Measurements from ENCODE around the gene TNS3. TPM values are rescaled to one million over a fixed set of nuclear protein-coding genes. Genes with fewer than 3 reads are reported as not detected.

Gene TNS3
- total and polyA plus RNA-seq, 9 of the 15 experiments (the other 6 are each of a cell fraction or from before 2014, with no cell fraction given), result 0.20 TPM; not detected in 8

GRCh38 chr7:47254081-47254977, 327.6 kb downstream of the TNS3 start (continued):
- TF ChIP-seq ZBTB11 (CRISPR knock-in tag; IDR thresholded peaks at IDR 0.05), result no peak
- no peak for TF ChIP-seq MAFK (IDR thresholded peaks at IDR 0.05; ENCODE audit: low read length)
- no peak for TF ChIP-seq NRF1 (conservative IDR thresholded peaks at IDR 0.05 in 1 of 2, IDR thresholded peaks at IDR 0.05 in 1 of 2)
- no peak for TF ChIP-seq BCL6 (CRISPR knock-in tag; IDR thresholded peaks at IDR 0.05)
- TF ChIP-seq NR2F6 (CRISPR knock-in tag; IDR thresholded peaks at IDR 0.05), result no peak
- TF ChIP-seq ZNF384 (IDR thresholded peaks at IDR 0.05; ENCODE audit: low read depth, low read length), result no peak
- no peak for TF ChIP-seq TBP (optimal IDR thresholded peaks at IDR 0.05; ENCODE audit: low read depth, low read length)
- TF ChIP-seq HDAC1 (IDR thresholded peaks at IDR 0.05), result no peak
- no peak for TF ChIP-seq MCM3 (IDR thresholded peaks at IDR 0.05)
- TF ChIP-seq RBM34 (IDR thresholded peaks at IDR 0.05; ENCODE audit: borderline replicate concordance, insufficient read depth, low read length), result no peak
- no peak for TF ChIP-seq THRA (IDR thresholded peaks at IDR 0.05)
- TF ChIP-seq LEF1 (IDR thresholded peaks at IDR 0.05), result no peak
- TF ChIP-seq C11orf30 (IDR thresholded peaks at IDR 0.05; ENCODE audit: low read depth), result no peak
- no peak for TF ChIP-seq KDM5B (IDR thresholded peaks at IDR 0.05; ENCODE audit: insufficient replicate concordance, low read depth, low read length)
- no peak for TF ChIP-seq ZNF395 (CRISPR knock-in tag; IDR thresholded peaks at IDR 0.05)
- no peak for TF ChIP-seq SIRT6 (IDR thresholded peaks at IDR 0.05; ENCODE audit: low read depth, low read length)
- no peak for TF ChIP-seq ZNF12 (CRISPR knock-in tag; IDR thresholded peaks at IDR 0.05)
- no peak for TF ChIP-seq DLX4 (CRISPR knock-in tag; IDR thresholded peaks at IDR 0.05)
- TF ChIP-seq NFE2 (IDR thresholded peaks at IDR 0.05; ENCODE audit: low read depth), result no peak
